HG03064 (cell line): Measurements from ENCODE around the gene TGIF1.
"Not testable (repeated sequence)": the region's sequence is repeated elsewhere in the genome, so short reads cannot be mapped to it uniquely, and the experiment has no call there.

ENCODE experiments used
- ATAC-seq: cut with Tn5 transposase; IDR thresholded peaks from one replicate; pipeline ENCODE4 v1.9.1; 2021; ENCODE audit warnings: low read depth; ENCODE audit not compliant: unreplicated experiment

TGIF1 gene

DNA sequence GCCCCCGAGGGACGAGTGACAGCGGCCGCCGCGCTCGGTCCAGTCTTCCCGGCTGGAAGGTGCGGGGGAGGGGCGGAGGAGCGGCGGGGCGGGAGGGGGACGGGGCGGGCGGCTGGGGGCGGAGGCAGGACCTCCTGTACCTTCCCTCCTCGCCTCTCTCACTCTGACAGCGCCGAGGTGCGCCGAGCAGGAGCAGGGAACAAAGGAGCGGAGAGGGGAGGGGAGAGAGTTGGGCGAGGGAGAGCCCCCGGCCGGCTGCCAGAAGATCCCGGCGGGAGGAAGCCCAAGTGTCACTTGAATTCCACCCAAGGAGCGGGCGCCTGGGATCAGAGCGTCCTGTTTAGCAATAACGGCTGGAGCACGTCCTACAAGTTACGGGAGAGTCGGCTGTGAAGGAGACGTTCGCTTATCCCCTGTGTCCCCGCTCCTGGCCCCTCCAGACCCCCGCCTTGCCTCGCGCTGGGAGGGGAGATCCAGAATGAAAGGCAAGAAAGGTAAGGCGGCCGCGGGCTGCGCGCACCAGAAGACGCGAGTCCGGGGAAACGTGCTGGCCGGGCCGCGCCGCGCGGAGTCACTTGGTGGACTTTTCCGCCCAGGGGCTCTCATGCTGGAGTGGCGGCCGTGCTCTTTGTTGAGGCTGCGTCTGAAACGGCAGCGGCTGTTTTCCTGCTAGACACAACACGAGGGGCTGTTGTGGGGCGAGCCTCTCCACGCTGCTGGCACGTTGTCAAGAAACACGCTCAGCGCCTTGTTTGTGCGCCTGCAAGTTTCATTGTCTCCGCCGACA is at the start of gene TGIF1:
TSS of gene TGIF1 (plus strand) at position 161 of the 787 bp plus-strand sequence. CDS start at position 479, 318 bp downstream.
- no peak for ATAC-seq

- no peak for ATAC-seq
Observed at GRCh38 chr18:3400567-3401296, 49.2 kb upstream of the TGIF1 start.

GRCh38 chr18:3401669-3402620 is 48.0 kb upstream of the TGIF1 start:
- peak; percentile 85 for ATAC-seq

DNA sequence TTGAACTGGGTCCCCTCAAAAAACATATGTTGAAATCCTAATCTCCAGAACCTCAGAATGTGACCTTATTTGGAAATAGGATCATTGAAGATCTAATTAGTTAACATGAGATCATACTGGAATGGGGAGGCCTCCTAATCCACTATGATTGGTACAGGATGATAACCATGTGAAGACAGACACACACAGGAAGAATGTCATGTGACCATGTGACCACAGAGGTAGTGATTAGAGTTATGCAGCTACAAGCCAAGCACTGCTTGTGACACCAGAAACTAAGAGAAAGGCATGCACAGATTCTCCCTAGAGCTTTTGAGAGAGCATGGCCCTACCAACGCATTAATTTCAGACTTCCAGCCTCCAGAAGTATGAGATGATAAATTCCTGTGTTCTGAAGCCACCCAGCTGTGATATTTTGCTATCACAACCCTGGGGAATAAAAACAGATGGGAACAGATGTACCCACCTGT is 47.0 kb upstream of the TGIF1 start:
- no peak for ATAC-seq

- no peak for ATAC-seq
Observed at GRCh38 chr18:3405713-3406112, 44.3 kb upstream of the TGIF1 start.

DNA sequence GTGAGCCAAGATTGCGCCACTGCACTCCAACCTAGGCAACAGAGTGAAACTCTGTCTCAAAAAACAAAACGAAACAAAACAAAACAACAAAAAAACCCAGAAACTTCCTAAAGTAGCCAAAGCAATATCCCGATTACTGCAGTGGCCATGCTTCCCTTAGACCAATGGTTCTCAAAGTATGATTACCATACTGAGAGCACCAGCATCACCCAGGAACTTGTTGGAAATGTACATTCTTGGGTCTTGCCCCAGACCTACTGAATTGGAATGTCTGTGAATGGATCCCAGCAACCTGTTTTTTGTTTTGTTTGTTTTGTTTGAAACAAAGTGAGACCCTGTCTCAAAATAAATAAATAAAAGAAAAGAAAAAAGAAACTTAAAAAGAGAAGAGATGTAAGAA is 41.9 kb upstream of the TGIF1 start:
- no peak for ATAC-seq

GRCh38 chr18:3409811-3410210 is 40.2 kb upstream of the TGIF1 start:
- no peak for ATAC-seq

DNA sequence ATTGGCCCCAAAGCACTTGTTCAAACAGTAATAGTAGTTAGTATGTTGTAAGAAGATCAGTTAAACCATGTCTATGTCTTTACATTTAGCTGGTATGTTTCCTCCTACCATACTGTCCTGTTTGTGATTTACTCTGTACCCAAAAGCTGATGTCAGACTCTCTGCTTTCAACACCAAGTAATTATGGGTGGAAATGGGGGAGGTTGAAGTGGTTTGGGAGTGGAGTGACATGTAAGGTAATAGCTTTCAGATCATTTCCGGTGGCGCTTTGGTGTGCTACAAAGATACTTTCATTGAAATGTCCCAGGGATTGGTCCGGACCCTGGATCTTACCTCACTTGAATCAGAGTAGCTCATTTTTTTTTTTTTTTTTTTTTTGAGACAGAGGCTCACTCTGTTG is 39.7 kb upstream of the TGIF1 start:
- no peak for ATAC-seq

GRCh38 chr18:3410876-3411275 is 39.1 kb upstream of the TGIF1 start:
- ATAC-seq = not testable (repeated sequence)

- ATAC-seq = no peak
Observed at GRCh38 chr18:3411327-3411726, 38.6 kb upstream of the TGIF1 start.

DNA sequence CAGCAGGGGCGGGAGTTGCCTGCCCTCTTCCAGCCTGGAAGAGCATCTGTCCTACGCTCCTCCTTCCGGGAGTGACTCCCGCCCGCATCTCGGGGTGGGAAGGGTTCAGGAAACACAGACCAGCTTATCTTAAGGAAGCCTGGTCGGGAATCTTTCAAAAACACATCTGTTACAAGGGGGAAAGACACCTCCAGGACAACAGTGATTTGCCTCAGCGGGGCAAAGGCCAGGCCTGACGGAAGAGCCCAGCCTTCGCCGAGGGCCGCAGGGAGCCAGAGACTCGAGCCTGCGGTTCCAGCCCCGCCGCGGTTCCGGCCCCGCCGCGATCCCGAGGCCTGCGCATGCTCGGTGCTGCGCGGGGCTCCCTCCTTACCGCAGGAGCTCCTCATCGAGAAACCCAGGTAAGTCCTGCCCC is 38.1 kb upstream of the TGIF1 start:
- ATAC-seq = no peak

DNA sequence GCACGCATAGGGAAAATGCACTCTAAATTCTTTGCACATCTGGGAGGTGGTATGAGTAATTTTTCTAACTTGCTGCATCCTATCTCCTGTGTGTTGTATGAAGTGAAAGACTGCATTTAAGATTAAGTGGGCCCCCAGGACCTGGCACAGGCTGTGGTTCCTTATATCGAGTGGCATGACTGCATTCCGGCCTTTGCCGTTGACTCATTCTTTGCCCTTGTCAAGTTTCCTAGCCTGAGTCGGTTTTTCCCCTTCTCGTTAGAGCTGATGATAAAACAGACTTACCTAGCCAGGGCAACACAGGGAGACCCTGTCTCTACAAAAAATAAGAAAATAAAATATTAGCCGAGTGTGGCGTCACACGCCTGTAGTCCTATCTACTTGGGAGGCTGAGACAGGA is 37.4 kb upstream of the TGIF1 start:
- not testable (repeated sequence) for ATAC-seq

DNA sequence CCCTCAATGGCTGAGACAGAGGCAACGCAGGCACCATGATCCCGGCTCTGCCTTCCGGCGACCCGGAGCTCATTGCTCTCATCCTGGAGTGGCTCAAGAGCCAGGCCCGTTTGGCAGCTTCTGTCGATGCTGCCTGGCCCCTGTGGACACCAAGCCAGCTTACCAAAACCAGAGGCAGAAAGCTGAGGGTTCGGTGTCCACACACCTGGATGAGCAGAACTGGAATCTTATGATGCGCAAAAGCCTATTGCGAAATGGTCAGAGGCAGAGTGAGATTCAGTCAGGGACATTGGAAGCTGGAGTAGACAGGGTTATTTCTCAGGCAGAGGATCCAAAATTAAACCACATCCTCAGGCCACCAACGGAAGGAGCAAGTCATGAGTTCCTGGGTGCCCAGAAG is 34.9 kb upstream of the TGIF1 start:
- no peak for ATAC-seq

DNA sequence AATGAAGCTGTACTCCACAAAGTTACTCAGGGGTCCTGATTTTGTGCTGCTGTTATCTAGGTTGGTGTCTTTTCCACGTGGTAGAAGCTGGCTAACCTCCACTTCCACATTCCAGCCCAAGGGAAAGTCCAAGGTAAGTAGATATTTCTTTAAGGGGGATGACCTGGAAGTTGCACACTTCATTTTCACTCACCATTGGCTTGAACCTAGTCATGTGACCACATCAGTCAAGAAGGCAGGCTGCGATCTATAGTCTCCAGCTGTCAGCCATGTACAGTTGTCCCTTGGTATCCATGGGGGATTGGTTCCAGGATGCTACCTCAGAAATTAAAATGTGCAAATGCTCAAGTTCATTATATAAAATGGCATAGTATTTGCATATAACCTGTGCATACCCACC is 31.9 kb upstream of the TGIF1 start:
- no peak for ATAC-seq

DNA sequence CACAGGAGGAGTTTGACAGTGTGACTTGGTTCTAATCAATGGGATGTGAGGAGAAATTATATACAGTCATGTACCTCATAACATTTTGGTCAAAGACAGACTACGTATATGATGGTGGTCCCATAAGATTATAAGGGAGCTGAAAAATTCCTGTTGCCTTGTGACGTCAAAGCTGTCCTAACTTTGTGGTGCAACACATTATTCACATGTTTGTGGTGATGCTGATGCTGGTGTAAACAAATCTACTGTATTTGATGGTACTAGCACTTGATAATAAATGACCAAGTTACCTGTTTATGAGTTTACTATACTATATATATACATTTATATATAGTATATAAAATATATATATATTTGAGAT is 29.1 kb upstream of the TGIF1 start:
- ATAC-seq = no peak

GRCh38 chr18:3422905-3423304 is 27.1 kb upstream of the TGIF1 start:
- ATAC-seq = no peak

GRCh38 chr18:3424280-3424890 is 25.6 kb upstream of the TGIF1 start:
- ATAC-seq = no peak

DNA sequence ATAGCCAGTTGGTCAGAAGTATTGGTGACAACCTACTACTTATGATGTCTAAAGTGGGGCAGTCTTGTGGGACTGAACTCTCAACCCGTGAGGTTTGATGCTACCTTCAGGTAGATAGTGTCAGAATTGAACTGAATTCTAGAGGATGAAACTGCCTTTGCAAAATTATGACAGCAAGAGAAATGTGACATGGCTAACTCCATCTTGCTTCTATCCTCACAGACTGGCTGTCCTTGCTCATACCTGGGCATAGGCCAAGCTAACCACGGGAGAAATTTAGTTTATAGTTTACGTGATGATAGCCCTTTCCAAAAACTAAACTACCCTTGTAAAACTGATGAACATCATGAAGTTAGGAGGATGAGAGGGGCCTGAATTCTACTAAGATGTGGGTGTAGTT is 24.9 kb upstream of the TGIF1 start:
- no peak for ATAC-seq

- no peak for ATAC-seq
Observed at GRCh38 chr18:3425446-3425845, 24.5 kb upstream of the TGIF1 start.

DNA sequence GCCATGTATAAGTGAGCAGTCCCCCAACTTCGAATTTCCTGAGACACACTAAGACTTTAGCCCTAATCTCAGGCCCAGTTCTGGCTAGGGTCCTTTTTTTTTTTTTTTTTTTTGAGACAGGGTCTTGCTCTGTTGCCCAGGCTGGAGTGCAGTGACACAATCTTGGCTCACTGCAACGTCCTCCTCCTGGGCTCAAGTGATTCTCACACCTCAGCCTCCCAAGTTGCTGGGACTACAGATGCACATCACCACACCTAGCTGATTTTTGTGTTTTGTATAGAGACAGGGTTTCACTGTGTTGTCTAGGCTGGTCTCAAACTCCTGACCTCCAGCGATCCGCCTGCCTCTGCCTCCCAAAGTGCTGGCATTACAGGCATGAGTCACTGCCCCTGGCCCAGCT is 23.9 kb upstream of the TGIF1 start:
- ATAC-seq = no peak
